Measurements from ENCODE around the gene FOXN3. TPM values are rescaled to one million over a fixed set of nuclear protein-coding genes. Genes with fewer than 3 reads are reported as not detected.

Gene FOXN3
- polyA plus RNA-seq, 3 donors = 38.7 to 57.4 (median 42.0) TPM

DNA sequence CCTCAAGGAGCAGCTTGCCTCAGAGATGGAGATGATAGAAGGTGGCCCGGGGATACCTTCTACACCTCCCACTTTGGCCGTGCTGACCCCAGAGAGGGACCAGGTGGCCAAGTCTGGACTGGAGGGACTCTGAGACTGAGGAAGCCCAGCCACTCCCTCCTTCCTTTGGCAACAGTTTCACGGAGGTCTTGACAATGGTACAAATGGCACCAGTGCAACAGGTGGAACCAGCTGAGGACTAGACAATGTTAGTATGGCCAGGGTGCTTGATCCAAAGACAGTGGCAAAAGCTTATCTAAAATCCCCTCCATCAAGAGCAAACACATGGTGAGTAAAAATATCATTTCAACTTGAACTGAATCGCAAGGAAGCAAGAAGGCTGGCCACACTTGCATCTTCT lies 117.4 kb downstream of the FOXN3 start:
- intact Hi-C loops (cut with micrococcal nuclease) = no loop called here
- no peaks in the 10 kb centered on the region for H3K9me3 ChIP-seq (replicated peaks in 1 of 2; ENCODE audit: control insufficient read depth in 1 of 2, insufficient read depth in 1 of 2, low read length in 2 of 2)
- Mint-ChIP-seq H3K36me3 (peaks cover 34 to 50% of the 10 kb centered on the region in 2 donors), H3K4me1 (peaks cover 34% of the 10 kb centered on the region), H3K27ac (peak overlapping the region in 2 of 7 donors; percentile 38 to 72), H3K9me3 (peaks cover 0 to 2% (median 0%) of the 10 kb centered on the region in 7 donors), H3K27me3 (ENCODE audit: low read depth in 3 of 3) (peaks cover 0 to 1% (median 0%) of the 10 kb centered on the region in 3 donors), H3K4me3 (no peak overlapping the region)
- H3K27ac ChIP-seq (ENCODE audit: low read depth in 1 of 2, low read length in 2 of 2) = peak overlapping the region in 1 of 2 donors; percentile 15
- no peak overlapping the region for H3K4me2 ChIP-seq (replicated peaks; ENCODE audit: extremely low read depth, low read length, poor library complexity, severe bottlenecking)
- WGBS (ENCODE audit: insufficient coverage) = 100% methylated on average over 1 of the region's 4 CpGs
- no peaks in the 10 kb centered on the region for H3K27me3 ChIP-seq (ENCODE audit: control insufficient read depth in 2 of 2, insufficient read depth in 2 of 2, low read length in 2 of 2)
- peaks cover 30 to 32% of the 10 kb centered on the region in 2 donors for H3K4me1 ChIP-seq (ENCODE audit: control insufficient read depth in 1 of 2, insufficient read depth in 2 of 2, low read length in 2 of 2)
- peaks cover 75% of the 10 kb centered on the region for H3K79me2 ChIP-seq (ENCODE audit: insufficient read depth, low read length)
- TF ChIP-seq, protein P1, sequence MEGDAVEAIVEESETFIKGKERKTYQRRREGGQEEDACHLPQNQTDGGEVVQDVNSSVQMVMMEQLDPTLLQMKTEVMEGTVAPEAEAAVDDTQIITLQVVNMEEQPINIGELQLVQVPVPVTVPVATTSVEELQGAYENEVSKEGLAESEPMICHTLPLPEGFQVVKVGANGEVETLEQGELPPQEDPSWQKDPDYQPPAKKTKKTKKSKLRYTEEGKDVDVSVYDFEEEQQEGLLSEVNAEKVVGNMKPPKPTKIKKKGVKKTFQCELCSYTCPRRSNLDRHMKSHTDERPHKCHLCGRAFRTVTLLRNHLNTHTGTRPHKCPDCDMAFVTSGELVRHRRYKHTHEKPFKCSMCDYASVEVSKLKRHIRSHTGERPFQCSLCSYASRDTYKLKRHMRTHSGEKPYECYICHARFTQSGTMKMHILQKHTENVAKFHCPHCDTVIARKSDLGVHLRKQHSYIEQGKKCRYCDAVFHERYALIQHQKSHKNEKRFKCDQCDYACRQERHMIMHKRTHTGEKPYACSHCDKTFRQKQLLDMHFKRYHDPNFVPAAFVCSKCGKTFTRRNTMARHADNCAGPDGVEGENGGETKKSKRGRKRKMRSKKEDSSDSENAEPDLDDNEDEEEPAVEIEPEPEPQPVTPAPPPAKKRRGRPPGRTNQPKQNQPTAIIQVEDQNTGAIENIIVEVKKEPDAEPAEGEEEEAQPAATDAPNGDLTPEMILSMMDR (IDR thresholded peaks at IDR 0.05) = no peak
- H3K9ac ChIP-seq (ENCODE audit: insufficient read depth, low read length, poor library complexity, severe bottlenecking) = no peak overlapping the region
- no peak overlapping the region for H2AFZ ChIP-seq (ENCODE audit: insufficient read depth, low read depth, low read length, poor library complexity, severe bottlenecking)
- no peak overlapping the region for H3K4me3 ChIP-seq (replicated peaks in 1 of 3; ENCODE audit: low read depth in 2 of 3, low read length in 3 of 3)
- H3K36me3 ChIP-seq (replicated peaks in 1 of 2; ENCODE audit: control insufficient read depth in 1 of 2, insufficient read depth in 2 of 2, low read length in 2 of 2) = peaks cover 2 to 10% of the 10 kb centered on the region in 2 donors
- peaks cover 81% of the 10 kb centered on the region for H4K20me1 ChIP-seq (ENCODE audit: insufficient read depth, low read length)
- DNase-seq = no peak

- Histone ChIP-seq H2AFZ (ENCODE audit: insufficient read depth, low read depth, low read length, poor library complexity, severe bottlenecking) (no peak overlapping the region), H3K27me3 (ENCODE audit: control insufficient read depth in 2 of 2, insufficient read depth in 2 of 2, low read length in 2 of 2) (no peaks in the 10 kb centered on the region), H4K20me1 (ENCODE audit: insufficient read depth, low read length) (peaks cover 86% of the 10 kb centered on the region), H3K79me2 (ENCODE audit: insufficient read depth, low read length) (peaks cover 79% of the 10 kb centered on the region), H3K36me3 (replicated peaks in 1 of 2; ENCODE audit: control insufficient read depth in 1 of 2, insufficient read depth in 2 of 2, low read length in 2 of 2) (peaks cover 2 to 21% of the 10 kb centered on the region in 2 donors), H3K9me3 (replicated peaks in 1 of 2; ENCODE audit: control insufficient read depth in 1 of 2, insufficient read depth in 1 of 2, low read length in 2 of 2) (no peaks in the 10 kb centered on the region), H3K4me2 (replicated peaks; ENCODE audit: extremely low read depth, low read length, poor library complexity, severe bottlenecking) (no peak overlapping the region), H3K27ac (ENCODE audit: low read depth in 1 of 2, low read length in 2 of 2) (peak overlapping the region in 1 of 2 donors; percentile 32), H3K9ac (ENCODE audit: insufficient read depth, low read length, poor library complexity, severe bottlenecking) (no peak overlapping the region), H3K4me1 (ENCODE audit: control insufficient read depth in 1 of 2, insufficient read depth in 2 of 2, low read length in 2 of 2) (peaks cover 17 to 18% of the 10 kb centered on the region in 2 donors), H3K4me3 (replicated peaks in 1 of 3; ENCODE audit: low read depth in 2 of 3, low read length in 3 of 3) (no peak overlapping the region)
- Mint-ChIP-seq H3K4me3 (no peak overlapping the region), H3K27me3 (ENCODE audit: low read depth in 3 of 3) (peaks cover 0 to 2% (median 0%) of the 10 kb centered on the region in 3 donors), H3K36me3 (peaks cover 41 to 57% of the 10 kb centered on the region in 2 donors), H3K4me1 (peaks cover 27% of the 10 kb centered on the region), H3K9me3 (peaks cover 0 to 2% (median 0%) of the 10 kb centered on the region in 7 donors), H3K27ac (peak overlapping the region in 2 of 7 donors; percentile 42 to 51)
- DNase-seq = no peak
- intact Hi-C loops (cut with micrococcal nuclease) = no loop called here
- no CpG with 5 or more reads among the region's 7 CpGs for WGBS (ENCODE audit: insufficient coverage)
- TF ChIP-seq, protein P1 (IDR thresholded peaks at IDR 0.05) = no peak
These were observed 118.8 kb downstream of the FOXN3 start for GRCh38 chr14:89298056-89298834.

Data from CD14-positive monocyte (primary cell).